H1 (cell line): ENCODE measurements around the gene VRK3. TPM values are rescaled to one million over a fixed set of nuclear protein-coding genes. Genes with fewer than 3 reads are reported as not detected.

Source experiments
- E2F6 ChIP-seq: IDR thresholded peaks from 2 replicates; pipeline ENCODE4 v1.6.1; 2012; ENCODE audit warnings: inconsistent platforms
- HDAC2 ChIP-seq, 2 experiments: fragments of 300-600 bp in 1 of 2; sonication (generic) in 1 of 2; IDR thresholded peaks; 2 replicates each; pipeline ENCODE4 v1.6.1; 2011 to 2012; ENCODE audit warnings: low read depth in 2 of 2, low read length in 2 of 2, mild to moderate bottlenecking in 2 of 2, moderate library complexity in 2 of 2, borderline replicate concordance in 1 of 2, inconsistent platforms in 1 of 2
- polyA plus RNA-seq, 7 experiments: library from polyadenylated mRNA; depleted of rRNA in 3 of 7; stranded (reverse) in 5 of 7; unstranded in 2 of 7; fragments of >200 nt in 5 of 7; fragments of 200-250 nt in 2 of 7; gene quantifications; 1 replicate in 5 of 7; 2 replicates in 1 of 7; 4 replicates in 1 of 7; pipeline versions ENCODE4 v1.2.1 to v1.2.3, GENCODE V29; 2011 to 2013; ENCODE audit warnings: missing spikeins in 2 of 7, mixed read lengths in 2 of 7
- total RNA-seq: library from RNA; stranded (reverse); fragmentation: NEBNext Ultra II Directional; extraction: Animal tissue kit (Norgen Biotek cat#: 25700); gene quantifications from 2 replicates; pipeline ENCODE4 v1.2.1, GENCODE V29; 2021

VRK3 gene
- total and polyA plus RNA-seq, 2 of the 8 experiments (the other 6 are each of a cell fraction or from before 2014, with no cell fraction given): 21.3 to 36.1 TPM

- TF ChIP-seq HDAC2 (IDR thresholded peaks at IDR 0.05; ENCODE audit: borderline replicate concordance in 1 of 2, low read depth in 2 of 2, low read length in 2 of 2) (peak; percentile 45 to 84; a peak in 2 of 4 replicates), E2F6 (peak; percentile 100)
Observed at GRCh38 chr19:50025794-50026549, 800 bp upstream of the VRK3 start, which contains the start of gene ZNF473 (continued).
